GM19463 (cell line): ENCODE results near the gene SIRT7.

Experiments used
- ATAC-seq: cut with Tn5 transposase; IDR thresholded peaks from one replicate; pipeline ENCODE4 v1.9.1; 2021; ENCODE audit warnings: mild to moderate bottlenecking, moderate library complexity; ENCODE audit not compliant: unreplicated experiment

The SIRT7 gene

GRCh38 chr17:81907219-81908145 lies 10.5 kb downstream of the SIRT7 start:
- no peak for ATAC-seq

- no peak for ATAC-seq
These were observed 11.3 kb downstream of the SIRT7 start for GRCh38 chr17:81906476-81907218.

DNA sequence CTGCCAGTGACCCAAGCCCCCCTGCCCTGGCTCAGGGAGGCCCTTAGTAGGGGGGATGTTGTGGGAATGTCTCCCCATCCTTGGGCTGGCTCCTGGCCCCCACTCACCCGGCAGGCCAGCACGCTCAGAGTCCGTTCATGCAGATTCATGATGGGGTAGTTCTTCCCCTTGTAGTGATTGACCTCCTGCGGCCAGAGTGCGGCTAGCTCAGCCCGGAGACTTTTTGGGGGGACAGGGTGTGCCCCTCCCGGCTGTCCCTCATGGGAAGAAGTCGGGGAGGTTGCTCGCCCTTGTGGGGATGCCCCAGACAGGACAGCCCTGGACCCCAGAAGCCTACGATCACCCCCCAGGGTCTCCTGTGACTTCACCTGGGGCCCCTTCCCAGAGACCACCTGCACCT lies 12.0 kb downstream of the SIRT7 start:
- no peak for ATAC-seq

- no peak for ATAC-seq
These were observed 12.5 kb downstream of the SIRT7 start for GRCh38 chr17:81905424-81905875.

GRCh38 chr17:81904600-81905423 lies 13.2 kb downstream of the SIRT7 start:
- no peak for ATAC-seq

GRCh38 chr17:81903896-81904599 lies 13.9 kb downstream of the SIRT7 start:
- no peak for ATAC-seq

DNA sequence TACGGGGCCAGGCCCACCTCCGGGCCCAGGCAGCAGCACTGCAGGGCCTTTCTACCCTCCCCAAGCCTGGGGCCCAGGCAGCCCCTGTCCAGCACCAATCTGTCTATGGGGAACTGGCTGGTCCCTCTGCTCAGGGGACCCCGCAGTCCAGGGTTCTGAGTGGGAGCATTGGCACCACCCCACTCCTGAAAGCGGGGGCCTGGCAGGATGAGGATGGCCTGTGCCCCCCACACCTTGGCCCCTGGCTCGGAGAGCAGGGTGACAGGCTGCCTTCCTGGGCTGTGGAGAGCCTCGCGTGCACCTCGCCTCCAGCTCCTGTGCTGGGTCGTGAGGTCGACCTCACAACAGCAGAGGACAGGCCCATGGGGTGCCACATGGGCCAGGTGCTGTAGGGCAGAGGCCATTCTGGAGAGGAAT lies 14.6 kb downstream of the SIRT7 start:
- no peak for ATAC-seq

GRCh38 chr17:81902653-81903414 lies 15.1 kb downstream of the SIRT7 start:
- ATAC-seq = no peak

- ATAC-seq = no peak
These were observed 15.8 kb downstream of the SIRT7 start, which contains the start of gene NPB for GRCh38 chr17:81902023-81902652. TSS of gene NPB (plus strand) at chr17:81902238. CDS start at chr17:81902278, 40 bp downstream.

GRCh38 chr17:81901167-81902022 lies 16.6 kb downstream of the SIRT7 start:
- ATAC-seq = no peak

DNA sequence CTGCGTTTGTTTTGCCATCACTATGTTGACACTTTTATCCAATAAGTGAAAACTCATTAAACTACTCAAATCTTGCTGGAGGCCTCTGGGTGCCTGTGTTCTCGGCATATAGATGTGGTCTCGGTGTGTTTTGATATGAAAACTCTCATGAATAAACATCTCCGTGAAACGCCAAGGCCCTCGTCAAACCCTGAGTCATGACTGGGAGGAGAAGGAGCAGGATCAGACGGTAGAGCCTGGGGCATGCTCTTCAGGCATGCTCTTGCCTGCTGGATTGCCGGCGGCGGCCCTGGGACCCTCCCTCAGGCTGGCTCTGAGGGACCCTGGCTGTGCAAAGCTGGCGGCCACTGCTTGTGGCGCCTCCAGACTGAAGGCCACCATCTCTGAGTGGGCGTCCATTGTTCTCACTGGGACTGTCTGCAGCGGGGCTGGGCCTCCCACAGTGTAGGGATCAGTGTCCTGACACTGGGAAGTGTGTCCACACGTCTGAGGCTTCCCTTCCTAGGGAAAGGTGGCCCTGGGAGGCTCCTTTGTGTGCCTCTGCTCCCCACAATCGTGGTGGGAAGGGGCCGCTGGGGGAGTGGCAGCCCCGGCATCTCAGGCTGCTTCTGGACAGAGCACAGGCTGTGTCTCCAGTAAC lies 17.7 kb downstream of the SIRT7 start:
- no peak for ATAC-seq

DNA sequence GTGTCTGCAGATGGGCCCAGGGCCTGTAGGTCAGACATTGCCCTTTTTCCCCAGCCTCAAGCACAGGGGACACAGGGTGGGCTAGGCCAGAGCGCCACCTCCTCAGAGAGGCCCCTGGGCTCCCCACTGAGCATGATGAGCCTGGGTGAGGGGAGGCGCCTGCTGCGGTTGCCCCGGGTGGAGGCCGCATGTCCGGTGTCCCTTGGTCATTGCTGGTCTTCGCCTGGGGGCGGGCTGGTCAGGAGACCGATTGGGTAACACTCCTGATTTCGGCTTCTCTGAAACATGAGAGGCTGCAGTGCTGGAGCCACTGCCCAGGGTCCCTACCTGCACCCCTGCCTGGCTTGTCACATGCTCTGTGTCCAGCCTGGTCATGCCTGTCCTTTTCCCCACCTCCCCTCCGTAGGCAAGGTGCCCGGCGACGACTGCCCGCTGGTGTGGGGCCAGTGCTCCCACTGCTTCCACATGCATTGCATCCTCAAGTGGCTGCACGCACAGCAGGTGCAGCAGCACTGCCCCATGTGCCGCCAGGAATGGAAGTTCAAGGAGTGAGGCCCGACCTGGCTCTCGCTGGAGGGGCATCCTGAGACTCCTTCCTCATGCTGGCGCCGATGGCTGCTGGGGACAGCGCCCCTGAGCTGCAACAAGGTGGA lies 18.3 kb downstream of the SIRT7 start:
- ATAC-seq = no peak

DNA sequence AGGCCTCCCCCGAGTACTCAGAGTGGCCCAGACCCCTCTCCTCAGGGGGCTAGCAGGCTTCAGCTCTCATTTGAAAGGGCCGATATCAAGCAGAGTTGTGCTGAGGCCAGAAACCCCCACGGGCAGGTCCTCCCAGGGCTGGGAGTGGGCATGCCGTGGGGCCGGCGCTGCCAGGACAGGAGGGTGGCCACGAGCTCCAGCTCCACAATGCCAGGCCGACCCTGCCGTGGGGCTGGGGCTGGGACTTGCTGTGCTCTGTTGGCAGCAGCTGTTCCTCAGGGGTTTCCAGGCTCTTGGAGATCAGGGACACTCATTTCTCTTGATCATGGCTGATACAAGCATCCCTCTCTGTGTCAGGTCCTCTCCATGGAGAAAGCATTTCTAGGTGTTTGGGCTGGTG lies 19.1 kb downstream of the SIRT7 start:
- no peak for ATAC-seq

DNA sequence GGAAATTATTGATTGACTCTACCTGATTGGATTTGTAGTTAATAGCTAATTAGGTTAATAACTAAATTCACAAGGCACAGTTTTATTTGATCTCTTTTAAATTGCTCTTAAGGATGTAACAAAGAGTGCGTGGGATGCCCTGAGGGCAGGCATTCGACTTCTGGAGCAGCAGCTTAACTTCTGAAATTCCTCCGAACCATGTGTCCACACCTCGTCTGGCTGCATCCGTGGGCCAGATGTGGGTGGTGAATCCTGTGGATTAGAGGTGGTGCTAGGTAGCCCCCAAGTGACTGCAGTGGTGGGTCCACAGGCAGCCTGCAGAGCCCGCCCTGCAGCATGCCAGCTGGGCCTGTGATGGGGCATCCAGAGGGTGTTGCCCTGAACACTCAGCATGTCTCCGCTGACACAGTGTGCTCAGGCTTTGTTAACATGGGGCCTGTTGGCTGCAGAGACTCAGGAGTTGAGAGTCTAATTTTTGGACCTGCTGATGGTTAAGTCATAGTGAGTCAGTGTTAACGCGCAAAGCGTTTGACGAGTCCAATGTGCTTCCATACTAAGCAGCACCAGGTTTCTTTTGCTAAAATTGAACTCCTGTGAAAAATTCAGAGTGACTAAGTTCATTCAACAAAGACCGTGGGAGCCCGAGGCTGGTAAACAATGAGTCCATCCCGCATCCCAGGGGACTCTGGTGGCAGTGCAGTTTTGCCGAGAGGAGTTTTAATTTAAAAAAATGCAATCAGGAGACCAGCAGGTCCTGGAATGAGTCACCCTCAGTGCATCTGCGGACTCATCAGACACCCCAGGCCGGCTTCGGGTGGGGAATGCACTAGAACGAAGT lies 19.7 kb downstream of the SIRT7 start:
- ATAC-seq = no peak

DNA sequence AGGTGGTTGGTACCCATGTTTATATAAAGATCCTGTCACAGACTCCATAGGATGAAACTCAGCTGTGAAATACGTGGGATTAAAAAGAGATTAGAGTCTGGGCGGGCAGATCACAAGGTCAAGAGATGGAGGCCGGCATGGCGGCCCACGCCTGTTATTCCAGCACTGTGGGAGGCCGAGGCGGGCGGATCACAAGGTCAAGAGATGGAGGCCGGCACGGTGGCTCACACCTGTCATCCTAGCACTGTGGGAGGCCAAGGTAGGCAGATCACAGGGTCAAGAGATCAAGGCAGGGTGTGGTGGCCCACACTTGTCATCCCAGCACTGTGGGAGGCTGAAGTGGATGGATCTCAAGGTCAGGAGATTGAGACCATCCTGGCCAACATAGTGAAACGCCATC lies 22.6 kb downstream of the SIRT7 start:
- ATAC-seq = no peak

DNA sequence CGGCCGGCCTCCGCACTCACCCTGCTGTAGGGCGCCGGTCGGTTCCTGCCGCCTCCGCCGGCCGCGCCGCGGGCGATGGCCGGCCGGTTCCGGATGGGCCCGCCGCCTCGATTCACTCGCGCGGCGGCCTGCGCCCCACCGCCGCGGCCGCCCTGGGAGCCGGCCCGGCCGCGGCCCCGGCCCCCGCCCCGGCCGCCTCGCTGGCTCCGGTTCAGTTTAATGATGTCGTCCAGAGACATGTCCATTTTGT lies 26.7 kb downstream of the SIRT7 start:
- peak; percentile 7 for ATAC-seq
